NCI-H345 (cell line): ENCODE data around the gene MLKL.

Experiments used
- DNase-seq: peaks from one replicate; lab custom pipeline; 2025; lab: John Stamatoyannopoulos, UW

The MLKL gene

DNA sequence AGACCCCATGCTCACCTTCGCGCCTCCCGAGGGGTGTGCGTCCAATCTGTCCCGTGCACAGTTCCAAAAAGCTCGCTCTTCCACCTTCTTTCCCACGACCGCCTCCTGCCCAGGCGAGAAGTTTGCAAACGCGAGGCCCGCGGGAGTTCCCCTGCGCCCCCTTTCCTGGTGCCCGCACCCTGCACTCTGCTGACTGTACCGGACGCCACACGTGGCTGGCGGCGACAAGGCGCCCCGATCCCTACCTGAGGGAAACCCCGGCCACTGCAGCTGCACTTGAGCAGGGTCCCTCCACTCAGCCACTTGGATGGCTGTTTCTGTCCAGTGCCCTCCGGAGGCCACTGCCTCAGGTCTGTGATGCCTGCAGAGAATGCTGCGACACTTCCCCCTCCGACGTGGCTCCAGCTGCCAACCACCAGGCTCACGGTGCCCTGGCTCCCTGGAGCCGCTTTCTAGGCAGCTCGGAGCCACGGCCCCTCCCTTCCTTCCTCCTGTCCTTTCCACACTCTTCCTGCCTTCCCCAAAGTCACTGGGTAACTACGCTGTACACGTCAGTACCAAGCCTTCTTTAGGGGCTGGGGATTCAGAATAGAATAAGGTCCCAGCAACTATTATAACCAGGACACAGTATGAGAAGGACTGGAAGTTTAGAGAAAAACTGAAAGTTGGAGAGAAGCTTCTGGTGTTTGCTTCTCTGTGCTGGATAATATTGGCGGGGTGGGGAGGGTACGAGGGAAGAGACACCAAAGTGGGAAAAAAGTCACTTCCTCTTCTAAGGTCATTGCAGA lies at the start of gene MLKL:
Gene MLKL (minus strand): TSS at position 425 of the 788 bp plus-strand sequence. CDS start 5,105 bp downstream, outside the sequence.
- DNase-seq = peak; percentile 21

DNA sequence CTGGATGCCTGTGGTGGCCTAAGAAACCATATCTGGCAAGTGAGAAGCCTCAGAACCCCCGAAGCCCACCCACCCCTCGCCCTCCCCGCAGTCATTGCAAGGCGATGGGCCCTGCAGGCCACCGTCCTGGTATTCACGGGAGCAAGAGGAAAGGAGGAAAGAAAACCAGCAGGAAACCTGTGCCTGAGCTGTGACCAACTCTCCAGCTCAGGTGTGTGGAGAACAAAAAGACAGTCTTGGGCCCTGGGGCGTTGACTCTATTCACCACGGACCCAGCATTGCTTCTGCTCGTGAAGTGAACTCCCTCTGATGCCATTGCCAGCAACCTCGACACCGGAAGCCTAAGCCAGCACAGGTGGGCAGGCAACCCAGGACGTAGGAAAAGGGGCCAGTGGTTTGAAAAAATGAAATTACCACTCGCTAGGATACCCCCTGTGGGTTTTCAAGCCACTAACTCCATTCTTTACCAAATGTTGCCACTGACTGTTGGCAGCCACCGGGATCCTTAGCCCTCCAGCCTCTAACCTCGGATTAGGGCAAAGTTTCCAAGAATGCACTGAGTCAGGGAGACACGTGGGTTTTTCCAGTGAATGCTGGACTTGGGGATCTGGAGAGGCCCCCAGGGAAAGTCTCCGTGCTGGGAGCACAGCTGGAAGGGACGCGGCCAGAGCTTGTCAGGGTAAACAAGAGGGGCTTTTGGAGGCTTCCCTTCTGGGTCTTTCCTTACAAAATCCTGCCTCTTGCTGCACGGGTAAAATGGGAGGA lies 48.8 kb upstream of the MLKL start:
- DNase-seq = no peak

DNA sequence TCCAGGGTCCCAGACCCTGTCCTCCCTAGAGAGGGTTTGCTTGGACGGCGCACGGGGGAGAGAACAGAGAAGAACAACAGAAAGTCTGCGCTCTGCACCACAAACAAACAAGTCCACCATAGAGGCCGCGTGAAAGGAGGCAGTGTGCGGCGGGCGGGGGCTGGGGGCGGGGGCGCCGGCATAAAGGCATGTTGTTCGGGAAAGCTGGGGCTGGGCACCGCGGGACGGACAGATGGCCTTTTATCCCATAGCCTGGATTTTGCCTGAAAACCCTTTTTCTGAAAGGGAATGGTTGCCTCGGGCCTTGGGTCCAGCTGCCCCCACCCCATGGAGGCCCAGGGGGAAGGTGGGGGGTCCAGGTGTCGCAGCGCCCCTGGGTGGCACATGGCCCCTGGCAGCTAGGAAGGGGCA lies 48.0 kb upstream of the MLKL start:
- DNase-seq = no peak

DNA sequence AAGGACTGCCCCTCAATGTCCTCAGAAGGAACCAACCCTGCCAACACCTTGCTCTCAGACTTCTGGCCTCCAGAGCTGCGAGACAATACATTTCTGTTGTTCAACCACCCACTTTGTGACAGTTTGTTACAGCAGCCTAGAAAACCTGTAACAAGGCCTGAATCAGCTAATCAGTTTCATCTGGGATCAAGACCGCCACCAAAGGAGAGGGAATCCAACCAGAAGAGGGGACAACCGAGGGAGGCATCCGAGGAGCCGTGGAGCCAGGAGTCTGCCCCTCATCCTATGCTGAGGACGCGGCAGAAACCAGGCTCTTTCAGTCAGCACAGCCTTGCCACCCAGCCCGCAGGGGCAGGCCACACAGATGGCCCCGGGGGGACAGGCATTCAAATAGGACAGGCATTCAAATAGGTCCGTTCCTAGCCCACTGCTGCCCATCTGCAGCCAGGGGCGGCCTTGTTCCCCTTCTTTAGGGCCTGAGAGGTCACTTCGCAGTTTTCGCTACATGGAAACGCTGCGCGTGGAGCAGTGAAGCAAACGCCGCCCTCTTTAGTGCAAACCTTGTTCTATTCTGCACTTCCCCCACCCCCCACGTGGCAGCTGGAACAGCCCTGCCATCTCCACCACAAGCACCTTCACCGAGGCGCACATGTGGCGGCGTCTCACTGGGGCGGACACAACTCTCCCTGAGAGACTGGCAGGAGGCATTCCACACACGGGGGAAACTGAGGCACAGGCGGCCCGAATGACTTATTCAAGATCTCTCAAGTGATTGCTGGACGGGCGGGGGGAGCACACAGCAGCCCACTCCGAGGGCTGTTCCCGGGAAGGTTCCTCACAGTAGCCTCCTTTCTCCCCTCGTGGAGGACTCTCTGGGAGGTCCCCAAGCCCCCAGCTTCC lies 47.3 kb upstream of the MLKL start:
- DNase-seq = no peak

DNA sequence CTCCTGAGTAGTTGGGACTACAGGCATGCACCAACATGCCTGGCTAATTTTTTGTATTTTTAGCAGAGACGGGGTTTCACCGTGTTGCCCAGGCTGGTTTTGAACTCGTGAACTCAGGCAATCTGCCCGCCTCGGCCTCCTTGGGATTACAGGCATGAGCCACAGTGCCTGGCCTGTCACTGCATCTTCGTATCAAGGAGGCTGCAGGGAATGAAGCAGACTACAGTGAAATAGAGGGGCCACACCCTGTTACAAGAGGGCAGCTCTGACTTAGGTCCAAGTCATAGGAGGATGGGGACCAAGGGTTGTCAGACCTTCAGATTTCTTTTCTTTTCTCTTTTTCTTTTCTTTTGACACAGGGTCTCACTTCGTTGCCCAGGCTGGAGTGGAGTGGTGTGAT lies 45.3 kb upstream of the MLKL start:
- DNase-seq = no peak

DNA sequence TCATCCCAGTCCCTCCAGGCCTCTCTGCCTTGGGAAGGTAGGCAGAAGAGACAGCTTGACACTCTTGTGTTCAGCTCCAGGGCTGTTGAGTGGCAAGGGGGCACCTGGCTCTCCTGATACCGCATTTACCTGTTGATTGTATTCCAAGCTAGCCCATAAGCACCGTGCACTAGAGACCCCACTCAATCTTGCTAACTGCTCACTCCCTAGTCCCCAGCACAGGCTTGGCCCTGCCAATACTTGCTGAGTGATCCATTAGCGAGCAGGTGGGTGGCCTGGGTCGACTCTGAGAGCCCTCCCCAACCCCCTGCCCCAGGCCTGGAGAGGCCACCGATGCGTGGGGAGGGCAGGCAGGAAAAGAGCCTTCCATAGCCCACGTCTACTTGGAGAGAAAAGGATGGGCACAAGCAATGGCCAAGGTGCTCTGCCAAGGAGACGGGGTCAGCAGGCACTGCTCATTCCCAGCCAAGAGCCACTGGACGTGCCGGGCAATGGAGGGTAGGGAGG lies 44.5 kb upstream of the MLKL start:
- no peak for DNase-seq

DNA sequence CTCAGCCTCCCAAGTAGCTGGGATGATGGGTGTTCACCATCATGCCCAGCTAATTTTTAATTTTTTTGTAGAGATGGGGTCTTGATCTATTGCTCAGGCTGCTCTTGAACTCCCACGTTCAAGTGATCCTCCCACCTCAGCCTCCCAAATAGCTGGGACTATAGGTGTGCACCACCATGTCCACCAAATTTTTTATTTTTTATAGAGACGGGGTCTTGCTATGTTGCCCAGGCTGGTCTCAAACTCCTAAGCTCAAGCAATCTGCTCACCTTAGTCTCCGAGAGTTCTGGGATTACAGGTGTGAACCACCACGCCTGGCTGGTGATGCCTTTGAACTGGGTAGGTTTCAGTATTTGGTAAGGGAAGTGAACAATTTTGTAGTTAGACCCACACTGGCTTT lies 43.9 kb upstream of the MLKL start:
- no peak for DNase-seq

DNA sequence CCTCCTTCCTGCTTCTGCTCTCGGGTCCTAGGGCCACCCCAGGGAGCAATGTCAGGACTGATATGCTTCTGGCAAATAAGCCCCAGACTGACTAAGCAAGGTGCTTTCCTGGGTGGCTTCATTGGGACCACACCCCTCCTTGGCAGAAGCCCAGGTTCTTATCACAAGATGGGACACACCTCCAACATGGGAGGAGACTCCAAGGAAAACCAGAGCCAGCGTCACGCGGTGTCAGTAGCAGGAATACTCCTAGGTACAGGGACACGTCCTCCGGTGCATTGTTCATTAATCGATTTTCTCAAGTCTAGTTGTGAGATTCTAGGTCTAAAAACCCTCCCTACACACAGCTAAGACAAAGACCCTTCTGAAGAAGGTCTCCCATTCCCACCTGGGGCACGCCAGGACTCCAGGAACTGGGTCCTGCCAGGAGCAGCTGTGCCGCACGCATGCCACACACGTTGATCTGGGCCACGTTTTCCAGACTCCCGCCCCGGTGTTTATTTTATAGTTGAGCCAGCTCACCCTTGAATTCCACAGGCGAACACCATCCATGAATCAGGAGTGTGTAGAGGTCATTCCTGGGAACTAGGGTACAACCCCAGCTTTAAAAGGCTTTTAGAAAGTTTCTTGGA lies 43.1 kb upstream of the MLKL start:
- DNase-seq = peak; percentile 57

DNA sequence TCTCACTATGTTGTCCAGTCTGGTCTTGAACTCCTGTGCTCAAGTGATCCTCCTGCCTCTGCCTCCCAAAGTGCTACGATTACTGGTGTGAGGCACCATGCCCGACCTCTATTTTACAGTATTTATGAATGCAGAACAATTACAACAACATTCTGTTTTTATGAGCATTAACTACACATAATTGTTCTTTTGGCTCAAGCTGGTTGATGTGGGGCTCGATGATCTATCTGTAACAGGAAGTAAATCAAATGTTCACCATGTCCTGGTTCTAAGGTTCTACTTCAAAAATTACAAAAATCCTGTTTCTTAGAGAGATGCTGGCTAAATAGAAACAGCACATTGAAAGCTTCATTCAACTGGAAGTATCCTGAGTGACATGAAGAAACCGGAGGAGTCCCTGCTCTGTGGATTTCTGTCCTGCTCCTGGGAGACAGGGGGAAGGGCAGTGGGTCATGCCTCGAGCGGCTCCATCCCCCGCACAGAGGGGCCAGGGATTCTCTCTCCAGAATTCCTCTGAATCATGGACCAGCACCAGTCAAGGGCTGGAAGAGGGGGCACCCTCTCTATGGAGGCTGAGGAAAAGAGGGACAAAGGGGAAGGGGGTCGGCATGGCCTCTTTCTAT lies 42.5 kb upstream of the MLKL start:
- DNase-seq = no peak

DNA sequence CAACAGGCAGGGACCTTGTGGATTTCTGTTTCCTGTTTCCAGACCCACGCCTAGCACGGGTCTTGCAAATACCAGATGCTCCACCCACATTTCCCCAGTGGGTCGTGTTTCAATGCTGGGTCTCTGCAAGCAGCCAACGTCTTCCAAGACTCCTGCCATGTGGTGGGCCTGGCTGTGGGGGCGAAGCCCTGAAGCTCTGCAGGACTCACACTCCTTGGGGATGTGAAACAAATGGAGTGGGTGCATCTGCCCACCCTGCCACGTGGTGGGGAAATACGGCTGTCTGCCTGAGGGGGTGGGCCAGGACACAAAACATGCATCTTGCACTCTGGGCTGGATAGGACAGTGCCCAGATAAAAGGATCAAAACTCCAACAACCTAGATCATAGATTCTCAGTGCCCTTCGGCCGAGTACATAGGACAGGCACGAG lies 41.4 kb upstream of the MLKL start:
- DNase-seq = no peak

DNA sequence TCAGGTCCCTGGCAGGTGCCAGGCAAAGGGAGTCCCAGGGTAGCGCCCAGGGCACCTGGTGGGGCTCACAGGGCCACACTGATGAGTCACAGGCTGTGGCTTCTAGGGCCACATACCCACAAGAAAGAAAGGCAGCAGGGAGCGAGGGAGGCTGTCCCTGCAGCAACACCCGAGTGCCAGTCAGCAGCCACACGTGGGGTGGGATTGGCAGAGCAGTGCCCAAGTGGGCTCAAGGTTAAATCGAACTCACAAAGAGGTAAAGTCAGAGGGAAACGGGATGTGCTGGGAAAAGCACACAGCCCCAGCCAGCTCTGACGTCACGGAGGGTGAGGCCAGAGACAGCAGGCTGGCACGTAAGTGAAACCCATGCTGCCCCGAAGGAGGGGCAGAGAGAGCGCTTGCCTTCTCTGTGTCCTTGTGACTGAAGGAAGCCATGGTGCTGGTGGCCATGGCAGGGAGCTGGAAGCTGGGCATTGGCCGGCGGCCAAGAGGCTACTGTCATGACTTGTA lies 40.2 kb upstream of the MLKL start:
- no peak for DNase-seq

DNA sequence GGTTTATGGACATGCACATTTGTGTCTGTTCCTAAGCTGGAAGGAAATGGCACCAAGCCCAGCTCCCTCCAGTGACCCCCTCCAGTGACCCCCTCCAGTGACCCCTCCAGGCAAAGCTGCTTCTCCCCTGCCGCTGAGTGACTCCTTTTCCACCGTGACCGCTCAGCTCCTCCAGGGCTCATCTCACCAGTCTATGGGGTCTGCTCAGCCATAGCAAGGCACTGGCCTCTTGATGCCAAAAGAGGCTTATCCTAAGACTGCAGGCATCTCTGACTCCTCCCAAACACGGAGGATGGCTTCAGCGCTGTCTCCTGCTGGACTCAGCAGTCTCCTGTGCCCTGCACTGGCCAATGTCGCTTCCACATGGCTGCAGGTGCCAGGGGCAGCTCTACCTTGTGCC lies 38.6 kb upstream of the MLKL start:
- no peak for DNase-seq

DNA sequence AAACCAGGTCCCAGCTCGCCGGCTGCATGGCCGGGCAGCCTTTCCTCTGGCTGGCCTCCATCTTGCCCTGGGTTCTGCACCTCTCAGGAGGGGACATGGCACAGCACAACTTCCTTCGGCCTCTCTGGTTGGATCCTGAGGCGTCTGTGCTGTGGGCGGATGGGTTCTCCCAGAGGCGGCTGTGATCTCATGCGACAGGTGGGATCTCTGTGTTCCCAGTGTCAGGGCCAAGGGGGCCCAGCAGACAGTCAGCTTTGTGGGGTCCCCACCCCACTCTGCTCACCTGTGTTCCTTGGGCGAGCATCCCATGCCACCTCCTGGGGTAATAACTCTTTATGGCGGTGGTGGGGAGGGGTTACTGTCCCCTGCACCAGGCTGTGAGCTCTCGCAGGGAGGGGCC lies 38.2 kb upstream of the MLKL start:
- no peak for DNase-seq

DNA sequence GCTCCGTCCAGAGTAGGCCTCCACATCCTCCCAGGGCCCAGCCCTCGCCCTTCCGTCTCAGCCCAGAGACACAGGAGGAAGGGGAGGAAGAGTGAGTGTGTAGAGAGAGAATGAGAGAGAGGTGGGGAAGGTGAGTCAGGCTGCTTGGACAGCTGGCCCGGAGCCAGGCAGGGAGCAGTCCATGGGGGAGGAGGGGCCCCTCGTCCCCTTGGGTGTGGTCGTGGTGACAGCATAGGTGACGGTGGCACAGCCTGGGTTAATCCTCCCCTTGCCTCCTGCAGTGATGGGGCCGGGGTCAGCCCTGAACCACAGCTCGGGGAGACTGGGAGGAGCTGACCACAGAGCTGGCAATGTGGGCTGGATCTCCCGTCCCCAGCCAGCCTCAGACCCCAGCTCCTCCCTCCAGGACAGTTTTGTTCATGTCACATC lies 37.5 kb upstream of the MLKL start:
- no peak for DNase-seq

DNA sequence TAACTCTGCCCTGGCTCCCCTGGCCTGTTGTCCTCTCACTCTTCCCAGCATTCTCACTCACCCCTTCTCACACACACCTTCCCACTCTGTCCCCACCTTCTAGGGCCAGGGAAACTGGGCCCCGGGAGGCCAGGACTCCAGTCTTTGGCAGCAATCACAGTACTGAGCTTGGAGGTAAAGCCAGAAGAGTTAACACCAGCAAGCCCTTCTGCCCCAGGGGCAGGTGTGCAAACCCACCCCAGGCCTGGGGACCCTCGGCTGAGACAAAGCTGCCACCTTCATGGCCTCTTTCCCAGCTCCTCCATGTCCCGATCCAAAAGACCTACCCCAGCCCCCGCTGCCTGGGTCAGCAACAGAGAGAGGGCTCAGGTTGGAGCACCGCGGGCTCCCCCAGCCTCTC lies 36.9 kb upstream of the MLKL start:
- DNase-seq = no peak

DNA sequence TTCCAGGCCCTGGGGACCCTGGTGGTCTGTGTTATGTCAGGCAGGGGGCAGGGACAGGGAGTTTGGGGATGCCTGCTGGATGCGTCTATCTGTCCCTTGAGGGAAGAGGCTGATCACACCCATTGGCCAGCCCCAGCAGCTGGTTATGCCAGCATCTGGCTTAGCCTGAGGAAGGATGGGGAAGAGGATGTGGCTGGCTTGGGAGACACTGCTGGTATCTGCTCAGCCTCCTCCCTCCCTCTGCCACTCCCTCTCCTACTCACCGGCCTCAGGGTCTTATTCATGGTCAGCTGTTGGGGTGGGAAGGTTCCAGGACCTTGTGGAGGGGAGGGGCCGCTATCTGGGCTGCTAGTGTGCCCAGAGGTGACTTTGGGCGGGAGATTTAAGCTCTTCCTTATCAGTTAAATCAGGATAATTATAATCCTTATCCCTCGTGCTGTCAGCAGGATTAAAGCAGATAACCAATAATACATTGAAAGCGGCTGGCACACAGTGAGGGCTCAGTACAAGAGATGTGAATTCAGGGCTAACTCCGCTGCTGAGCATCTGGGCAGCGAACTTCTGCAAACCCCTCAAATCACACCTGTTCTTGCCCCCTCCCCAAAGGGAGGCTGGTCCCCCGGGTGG lies 36.0 kb upstream of the MLKL start:
- DNase-seq = no peak

DNA sequence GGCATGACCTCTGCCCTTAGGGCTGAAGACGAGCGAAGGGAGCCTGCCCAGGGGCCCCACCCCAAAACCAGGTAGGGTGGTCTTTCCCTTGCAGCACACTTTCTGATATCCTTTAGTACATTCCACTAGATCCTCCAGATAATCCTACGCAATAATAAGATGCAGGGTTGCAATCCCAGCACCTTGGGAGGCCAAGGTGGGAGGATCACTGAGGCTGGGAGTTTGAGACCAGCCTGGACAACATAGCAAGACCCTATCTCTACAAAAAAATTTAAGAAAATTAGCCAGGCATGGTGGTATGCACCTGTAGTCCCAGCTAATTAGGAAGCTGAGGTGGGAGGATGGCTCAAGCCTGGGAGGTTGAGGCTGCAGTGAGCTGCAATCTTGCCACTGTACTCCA lies 34.9 kb upstream of the MLKL start:
- no peak for DNase-seq

DNA sequence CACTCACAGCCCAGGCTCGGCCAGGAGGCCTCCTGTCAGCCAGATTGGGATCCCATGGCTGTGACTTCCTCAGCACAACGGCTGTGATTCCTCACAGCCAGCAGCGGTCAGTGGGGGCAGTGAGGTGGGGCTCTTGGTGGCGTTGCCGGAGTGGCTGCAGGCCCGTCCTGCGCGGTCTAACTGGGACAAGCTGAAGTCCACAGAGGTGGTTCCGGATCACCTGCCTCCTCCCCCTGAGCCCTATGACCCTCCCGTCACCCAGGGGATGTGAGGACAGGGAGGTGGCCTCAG lies 34.4 kb upstream of the MLKL start:
- DNase-seq = no peak

DNA sequence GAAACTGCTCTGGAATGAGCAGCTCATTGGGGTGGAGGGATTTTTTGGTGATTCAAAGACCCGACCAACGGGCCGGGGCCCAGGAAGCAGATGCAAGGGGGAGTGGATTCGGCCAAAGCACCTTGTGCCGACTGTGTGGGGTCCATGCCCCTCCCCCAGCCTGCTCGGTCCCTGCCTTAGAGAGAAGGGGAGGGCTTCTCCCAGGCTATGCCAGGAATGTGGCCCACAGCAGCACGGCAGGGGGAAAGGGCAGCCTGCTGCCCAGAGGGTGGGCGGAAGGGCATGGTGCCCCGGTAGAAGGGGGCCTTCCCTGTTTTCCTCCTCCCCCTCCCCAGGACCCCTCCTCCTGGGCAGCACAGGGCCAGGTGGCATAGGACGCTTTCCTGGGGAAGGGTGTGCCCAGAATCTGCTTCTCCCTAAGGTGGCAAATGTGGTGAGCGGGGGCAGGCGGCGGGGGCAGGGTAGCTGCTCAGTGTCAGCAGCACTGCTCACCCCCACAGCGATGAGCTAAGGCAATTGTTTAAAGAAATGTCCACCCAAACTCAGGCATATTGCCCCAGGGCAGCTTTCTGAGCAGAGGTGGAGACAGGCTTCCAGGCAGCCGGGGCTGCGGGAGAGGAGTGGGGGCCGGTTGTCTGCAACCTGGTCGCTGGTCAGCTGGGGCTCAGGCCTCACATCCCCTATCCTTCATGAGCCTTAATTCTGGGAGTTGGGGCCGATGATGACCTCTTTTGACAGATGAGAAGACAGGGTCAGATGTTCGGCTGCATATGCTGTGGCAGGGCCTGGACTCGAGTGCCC lies 33.9 kb upstream of the MLKL start:
- no peak for DNase-seq
